Progenitor cell of endocrine pancreas (in vitro differentiated cells): Measurements from ENCODE around the gene PRRC2C. TPM values are rescaled to one million over a fixed set of nuclear protein-coding genes. Genes with fewer than 3 reads are reported as not detected.

ENCODE experiments used
- DNase-seq: peaks from one replicate; pipeline ENCODE4 v3.0.0; 2021; ENCODE audit warnings: low spot score; ENCODE audit not compliant: unreplicated experiment
- H3K27ac Mint-ChIP-seq: 2 replicates; pipeline ENCODE4 v1.8.0; 2021; ENCODE audit warnings: mild to moderate bottlenecking, moderate library complexity, mixed read lengths
- H3K27me3 Mint-ChIP-seq: 2 replicates; pipeline ENCODE4 v1.8.0; 2021; ENCODE audit warnings: mixed read lengths
- H3K36me3 Mint-ChIP-seq: 2 replicates; pipeline ENCODE4 v1.8.0; 2022; ENCODE audit warnings: mixed read lengths; ENCODE audit not compliant: insufficient read depth
- H3K4me1 Mint-ChIP-seq: 2 replicates; pipeline ENCODE4 v1.8.0; 2021; ENCODE audit warnings: low read depth, mixed read lengths
- H3K4me3 Mint-ChIP-seq: 2 replicates; pipeline ENCODE4 v1.8.0; 2021; ENCODE audit warnings: low read depth, mild to moderate bottlenecking, moderate library complexity, mixed read lengths
- H3K9me3 Mint-ChIP-seq: 2 replicates; pipeline ENCODE4 v1.8.0; 2021; ENCODE audit warnings: low read depth, mixed read lengths
- total RNA-seq: library from RNA; stranded (reverse); gene quantifications from 2 replicates; pipeline ENCODE4 v1.2.1, GENCODE V29; 2021
- TF ChIP-seq, protein P1 (sequence below): fragments of 200-600 bp; sonication (generic); IDR thresholded peaks from one replicate; pipeline ENCODE4 v1.5.0; 2021; ENCODE audit warnings: antibody characterized with exemption, mild to moderate bottlenecking; ENCODE audit not compliant: unreplicated experiment

The PRRC2C gene
- total RNA-seq, 1 donor from 2014 or later: 213 TPM

DNA sequence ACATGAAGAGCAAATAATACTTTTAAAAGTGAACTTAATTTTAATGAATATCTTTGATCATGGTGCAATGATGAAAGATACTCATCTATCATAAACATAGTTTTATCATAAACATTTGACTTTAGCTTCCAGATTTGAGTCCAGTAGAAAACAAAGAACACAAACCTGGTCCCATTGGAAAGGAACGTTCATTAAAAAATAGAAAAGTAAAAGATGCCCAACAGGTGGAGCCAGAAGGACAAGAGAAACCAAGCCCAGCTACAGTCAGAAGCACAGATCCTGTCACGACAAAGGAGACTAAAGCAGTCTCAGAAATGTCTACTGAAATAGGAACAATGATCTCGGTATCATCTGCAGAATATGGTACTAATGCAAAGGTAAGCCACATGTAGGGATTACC, 81.1 kb downstream of the PRRC2C start:
- TF ChIP-seq, protein P1, sequence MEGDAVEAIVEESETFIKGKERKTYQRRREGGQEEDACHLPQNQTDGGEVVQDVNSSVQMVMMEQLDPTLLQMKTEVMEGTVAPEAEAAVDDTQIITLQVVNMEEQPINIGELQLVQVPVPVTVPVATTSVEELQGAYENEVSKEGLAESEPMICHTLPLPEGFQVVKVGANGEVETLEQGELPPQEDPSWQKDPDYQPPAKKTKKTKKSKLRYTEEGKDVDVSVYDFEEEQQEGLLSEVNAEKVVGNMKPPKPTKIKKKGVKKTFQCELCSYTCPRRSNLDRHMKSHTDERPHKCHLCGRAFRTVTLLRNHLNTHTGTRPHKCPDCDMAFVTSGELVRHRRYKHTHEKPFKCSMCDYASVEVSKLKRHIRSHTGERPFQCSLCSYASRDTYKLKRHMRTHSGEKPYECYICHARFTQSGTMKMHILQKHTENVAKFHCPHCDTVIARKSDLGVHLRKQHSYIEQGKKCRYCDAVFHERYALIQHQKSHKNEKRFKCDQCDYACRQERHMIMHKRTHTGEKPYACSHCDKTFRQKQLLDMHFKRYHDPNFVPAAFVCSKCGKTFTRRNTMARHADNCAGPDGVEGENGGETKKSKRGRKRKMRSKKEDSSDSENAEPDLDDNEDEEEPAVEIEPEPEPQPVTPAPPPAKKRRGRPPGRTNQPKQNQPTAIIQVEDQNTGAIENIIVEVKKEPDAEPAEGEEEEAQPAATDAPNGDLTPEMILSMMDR: no peak
- no peaks in the 10 kb centered on the region for H3K9me3 Mint-ChIP-seq

DNA sequence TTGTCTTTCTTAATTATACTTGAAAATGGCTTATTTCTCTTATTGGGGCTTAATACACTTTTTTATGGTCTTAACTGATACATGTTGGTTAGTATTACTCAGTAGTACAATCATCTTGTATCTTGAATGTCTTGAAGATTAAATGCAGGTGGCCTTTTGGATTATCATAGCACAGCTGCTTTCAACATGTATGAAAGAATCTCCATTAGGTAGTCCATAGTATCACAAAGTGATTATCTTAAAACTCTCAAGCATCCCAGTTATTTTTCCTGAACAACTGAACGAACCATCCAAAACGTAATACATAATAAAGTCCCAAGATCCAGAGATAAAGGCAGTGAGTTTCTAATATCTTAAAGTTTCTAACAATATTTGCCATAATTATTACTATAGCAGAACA, 85.0 kb downstream of the PRRC2C start:
- no peaks in the 10 kb centered on the region for H3K9me3 Mint-ChIP-seq
- H3K36me3 Mint-ChIP-seq: peaks cover 25% of the 10 kb centered on the region
- H3K4me1 Mint-ChIP-seq: no peaks in the 10 kb centered on the region
- H3K4me3 Mint-ChIP-seq: no peak overlapping the region
- DNase-seq: no peak
- H3K27ac Mint-ChIP-seq: no peak overlapping the region
- TF ChIP-seq, protein P1: no peak
- H3K27me3 Mint-ChIP-seq: no peaks in the 10 kb centered on the region

More for the DNA sequence above, 81.1 kb downstream of the PRRC2C start:
- Mint-ChIP-seq H3K36me3 (peaks cover 21% of the 10 kb centered on the region), H3K4me3 (no peak overlapping the region), H3K27ac (no peak overlapping the region), H3K4me1 (peaks cover 3% of the 10 kb centered on the region), H3K27me3 (no peaks in the 10 kb centered on the region)
- DNase-seq: no peak

DNA sequence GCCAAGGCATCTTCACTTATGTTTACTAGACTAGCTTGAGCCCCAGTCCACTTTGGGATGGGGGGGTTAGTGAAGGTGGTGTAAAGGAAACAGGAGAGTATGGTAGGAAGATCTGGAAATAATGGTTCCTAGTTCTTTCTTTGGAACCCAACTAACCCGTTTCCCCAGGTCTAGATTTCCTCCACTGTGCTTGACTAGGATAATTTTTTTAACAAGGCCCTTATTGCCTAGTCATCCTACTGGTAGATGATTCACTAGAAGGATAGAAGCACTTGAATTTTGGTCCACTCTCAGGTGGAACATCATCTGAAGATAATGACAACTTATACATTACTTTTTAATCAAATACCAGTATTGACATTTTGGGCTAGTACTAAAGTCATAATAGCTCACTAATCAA, 90.8 kb downstream of the PRRC2C start:
- DNase-seq: no peak
- TF ChIP-seq, protein P1: no peak
- H3K4me1 Mint-ChIP-seq: peaks cover 3% of the 10 kb centered on the region
- no peak overlapping the region for H3K4me3 Mint-ChIP-seq
- H3K27ac Mint-ChIP-seq: peak overlapping the region; percentile 25
- no peaks in the 10 kb centered on the region for H3K9me3 Mint-ChIP-seq
- no peaks in the 10 kb centered on the region for H3K27me3 Mint-ChIP-seq
- peaks cover 34% of the 10 kb centered on the region for H3K36me3 Mint-ChIP-seq

DNA sequence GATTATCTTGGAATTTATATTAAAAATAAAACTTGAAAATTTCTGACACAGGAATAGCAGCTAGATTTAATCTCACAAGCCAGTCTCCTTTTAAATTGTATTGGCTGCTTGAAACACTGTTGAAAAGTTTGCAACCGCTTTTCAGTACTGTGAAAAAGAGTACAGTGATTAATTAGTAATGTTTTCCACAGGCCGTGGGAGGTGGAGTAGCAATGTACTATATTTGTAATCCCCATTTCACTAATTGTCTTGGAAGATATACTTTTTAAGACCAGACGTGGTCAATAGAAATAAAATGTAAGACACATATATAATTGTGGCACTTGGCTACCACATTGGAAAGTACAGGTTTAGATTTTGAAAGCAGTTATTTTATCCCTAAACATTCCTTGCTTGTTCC, 95.9 kb downstream of the PRRC2C start:
- Mint-ChIP-seq H3K36me3 (peaks cover 32% of the 10 kb centered on the region), H3K4me1 (no peaks in the 10 kb centered on the region), H3K27ac (no peak overlapping the region), H3K4me3 (no peak overlapping the region), H3K9me3 (no peaks in the 10 kb centered on the region), H3K27me3 (no peaks in the 10 kb centered on the region)
- DNase-seq: no peak
- TF ChIP-seq, protein P1: no peak

DNA sequence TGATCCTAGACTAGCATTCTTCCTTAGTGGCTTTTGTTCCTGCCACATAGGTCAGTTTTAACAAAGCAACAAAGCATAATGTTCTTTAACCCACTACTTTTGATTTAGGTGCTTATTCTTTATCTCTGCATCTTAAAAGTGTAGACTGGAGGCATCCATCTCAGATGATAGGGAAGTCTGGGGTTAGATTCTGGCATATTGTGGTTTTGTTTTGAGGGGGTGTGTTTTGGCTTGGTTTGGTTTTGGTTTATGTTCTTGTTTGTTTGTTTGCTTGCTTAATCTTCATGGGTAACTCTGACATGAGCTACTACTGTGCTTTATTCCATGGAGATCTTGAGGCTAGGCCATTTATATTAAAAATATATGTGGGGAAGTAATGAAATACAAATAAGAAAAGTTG, 96.4 kb downstream of the PRRC2C start:
- Mint-ChIP-seq H3K9me3 (no peaks in the 10 kb centered on the region), H3K4me3 (no peak overlapping the region), H3K27me3 (no peaks in the 10 kb centered on the region), H3K4me1 (no peaks in the 10 kb centered on the region), H3K36me3 (peaks cover 30% of the 10 kb centered on the region), H3K27ac (no peak overlapping the region)
- no peak for DNase-seq
- TF ChIP-seq, protein P1: no peak
